Tibial nerve (tissue), 4 donors: ENCODE results near the gene UPK3A. TPM values are rescaled to one million over a fixed set of nuclear protein-coding genes. Genes with fewer than 3 reads are reported as not detected.
"Not testable (repeated sequence)": the region's sequence is repeated elsewhere in the genome, so short reads cannot be mapped to it uniquely, and the experiment has no call there.

Experiments used
- DNase-seq, 2 donors: peaks; one replicate each; pipeline ENCODE4 v3.0.0-alpha.2; 2019; ENCODE audit warnings: low spot score in 2 of 2
- H3K27ac ChIP-seq, 4 donors: fragments of 200-600 bp; sonication (generic) in 3 of 4; one replicate each; pipeline ENCODE4 v1.5.1; 2017 to 2019; ENCODE audit warnings: mild to moderate bottlenecking in 1 of 4
- H3K27me3 ChIP-seq, 2 donors: fragments of 200-600 bp; sonication (generic) in 1 of 2; one replicate each; pipeline versions ENCODE4 v1.5.1 to v1.6.0; 2017 to 2019
- H3K36me3 ChIP-seq, 3 donors: fragments of 200-600 bp; sonication (generic); one replicate each; pipeline ENCODE4 v1.5.1; 2018 to 2019
- H3K4me1 ChIP-seq, 4 donors: fragments of 200-600 bp; sonication (generic) in 3 of 4; one replicate each; pipeline ENCODE4 v1.5.1; 2017 to 2019
- H3K4me3 ChIP-seq, 4 donors: fragments of 200-600 bp; sonication (generic) in 3 of 4; one replicate each; pipeline ENCODE4 v1.5.1; 2017 to 2019; ENCODE audit warnings: mild to moderate bottlenecking in 1 of 4, moderate library complexity in 1 of 4
- H3K9me3 ChIP-seq, 4 donors: fragments of 200-600 bp; sonication (generic) in 3 of 4; one replicate each; pipeline ENCODE4 v1.5.1; 2017 to 2019
- EP300 ChIP-seq, 2 donors: sonication (generic); formaldehyde crosslinking; IDR thresholded peaks; one replicate each; pipeline ENCODE4 v1.6.1; 2017; ENCODE audit warnings: antibody characterized with exemption in 2 of 2, mild to moderate bottlenecking in 1 of 2
- POLR2A ChIP-seq, 2 donors: fragments of 450-650 bp; IDR thresholded peaks; one replicate each; pipeline ENCODE4 v1.6.1; 2017; ENCODE audit warnings: antibody characterized with exemption in 2 of 2, mild to moderate bottlenecking in 2 of 2, moderate library complexity in 2 of 2
- WGBS, 2 donors: methylation state at CpG; one replicate each; pipeline ENCODE4 v1.1.5; 2018; 5-methylcytosine and 5-hydroxymethylcytosine counted together
- total RNA-seq, 4 donors: library from RNA; depleted of rRNA; stranded (reverse); fragments of >200 nt; gene quantifications; one replicate each; pipeline ENCODE4 v1.1.0, GENCODE V29; 2016
- TF ChIP-seq, protein P1 (sequence below), 5 experiments: fragments of 200-600 bp in 3 of 5; fragments of 450-650 bp in 2 of 5; sonication (generic) in 3 of 5; IDR thresholded peaks; one replicate each; pipeline ENCODE4 v1.5.1; 2016 to 2019; ENCODE audit warnings: antibody characterized with exemption in 5 of 5, mild to moderate bottlenecking in 3 of 5, moderate library complexity in 2 of 5

UPK3A gene
- total RNA-seq, 4 donors from 2014 or later: not detected

DNA sequence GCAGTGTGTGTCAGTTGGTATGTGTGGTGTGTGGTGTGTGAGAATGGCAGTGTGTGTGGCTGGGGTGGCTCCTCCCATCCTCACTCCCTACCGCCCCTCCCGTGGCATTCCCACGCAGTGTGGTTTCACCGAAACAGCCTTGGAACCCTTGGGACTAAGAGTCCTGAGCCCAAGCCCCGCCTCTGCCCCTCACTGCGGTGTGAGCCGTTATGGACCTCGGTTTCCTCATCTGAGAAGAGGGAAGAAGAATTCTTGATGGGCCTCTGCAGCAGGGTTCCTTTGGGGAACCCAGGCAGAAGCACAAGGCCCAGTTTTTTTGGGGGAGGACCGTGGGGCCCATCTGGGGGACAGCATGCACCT is 7.2 kb downstream of the UPK3A start:
- no peaks in the 10 kb centered on the region for H3K36me3 ChIP-seq
- no peaks in the 10 kb centered on the region for H3K9me3 ChIP-seq
- peaks cover 0 to 4% (median 0%) of the 10 kb centered on the region in 4 donors for H3K4me1 ChIP-seq
- no peak overlapping the region for H3K4me3 ChIP-seq
- no peak for DNase-seq
- H3K27me3 ChIP-seq: peaks cover 0 to 24% of the 10 kb centered on the region in 2 donors
- TF ChIP-seq POLR2A (IDR thresholded peaks at IDR 0.05): no peak
- no peak overlapping the region for H3K27ac ChIP-seq
- 58 to 65% methylated on average over 9 of the region's 9 CpGs for WGBS, 2 donors

DNA sequence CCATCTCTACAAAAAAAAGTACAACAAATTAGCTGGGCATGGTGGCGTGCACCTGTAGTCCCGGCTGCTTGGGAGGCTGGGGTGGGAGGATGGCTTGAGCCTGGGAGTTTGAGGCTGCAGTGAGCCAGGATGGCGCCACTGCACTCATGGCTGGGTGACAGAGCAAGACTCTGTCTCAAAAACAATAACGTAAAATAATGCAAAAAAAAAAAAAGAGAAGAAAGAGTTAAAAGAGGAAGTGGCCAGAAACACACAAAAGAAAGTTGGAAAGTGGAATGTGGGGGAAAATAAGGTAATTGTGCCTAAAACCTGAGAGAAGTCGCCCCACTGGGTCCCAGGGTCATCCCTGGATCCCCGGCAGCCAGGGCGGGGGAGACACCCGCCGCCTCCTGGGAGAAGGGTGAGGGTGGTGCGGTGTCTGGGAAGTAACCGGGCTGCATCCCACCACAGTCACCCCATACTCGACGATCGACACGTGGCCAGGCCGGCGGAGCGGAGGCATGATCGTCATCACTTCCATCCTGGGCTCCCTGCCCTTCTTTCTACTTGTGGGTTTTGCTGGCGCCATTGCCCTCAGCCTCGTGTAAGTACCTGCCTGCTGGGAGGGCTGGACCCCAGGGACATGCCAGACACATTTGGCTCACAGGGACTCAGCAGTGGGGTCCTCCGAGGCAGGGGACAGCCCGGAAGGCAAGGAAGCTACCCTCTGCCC is 8.1 kb downstream of the UPK3A start:
- TF ChIP-seq, protein P1, sequence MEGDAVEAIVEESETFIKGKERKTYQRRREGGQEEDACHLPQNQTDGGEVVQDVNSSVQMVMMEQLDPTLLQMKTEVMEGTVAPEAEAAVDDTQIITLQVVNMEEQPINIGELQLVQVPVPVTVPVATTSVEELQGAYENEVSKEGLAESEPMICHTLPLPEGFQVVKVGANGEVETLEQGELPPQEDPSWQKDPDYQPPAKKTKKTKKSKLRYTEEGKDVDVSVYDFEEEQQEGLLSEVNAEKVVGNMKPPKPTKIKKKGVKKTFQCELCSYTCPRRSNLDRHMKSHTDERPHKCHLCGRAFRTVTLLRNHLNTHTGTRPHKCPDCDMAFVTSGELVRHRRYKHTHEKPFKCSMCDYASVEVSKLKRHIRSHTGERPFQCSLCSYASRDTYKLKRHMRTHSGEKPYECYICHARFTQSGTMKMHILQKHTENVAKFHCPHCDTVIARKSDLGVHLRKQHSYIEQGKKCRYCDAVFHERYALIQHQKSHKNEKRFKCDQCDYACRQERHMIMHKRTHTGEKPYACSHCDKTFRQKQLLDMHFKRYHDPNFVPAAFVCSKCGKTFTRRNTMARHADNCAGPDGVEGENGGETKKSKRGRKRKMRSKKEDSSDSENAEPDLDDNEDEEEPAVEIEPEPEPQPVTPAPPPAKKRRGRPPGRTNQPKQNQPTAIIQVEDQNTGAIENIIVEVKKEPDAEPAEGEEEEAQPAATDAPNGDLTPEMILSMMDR (IDR thresholded peaks at IDR 0.05): no peak
- TF ChIP-seq POLR2A (IDR thresholded peaks at IDR 0.05) (no peak), EP300 (IDR thresholded peaks at IDR 0.05) (no peak)
- 44 to 48% methylated on average over 23 of the region's 23 CpGs for WGBS, 2 donors
- H3K4me1 ChIP-seq: peaks cover 0 to 4% (median 0%) of the 10 kb centered on the region in 4 donors
- peaks cover 0 to 24% of the 10 kb centered on the region in 2 donors for H3K27me3 ChIP-seq
- no peak overlapping the region for H3K27ac ChIP-seq
- no peak overlapping the region for H3K4me3 ChIP-seq
- H3K9me3 ChIP-seq: no peaks in the 10 kb centered on the region
- DNase-seq: no peak
- H3K36me3 ChIP-seq: no peaks in the 10 kb centered on the region

DNA sequence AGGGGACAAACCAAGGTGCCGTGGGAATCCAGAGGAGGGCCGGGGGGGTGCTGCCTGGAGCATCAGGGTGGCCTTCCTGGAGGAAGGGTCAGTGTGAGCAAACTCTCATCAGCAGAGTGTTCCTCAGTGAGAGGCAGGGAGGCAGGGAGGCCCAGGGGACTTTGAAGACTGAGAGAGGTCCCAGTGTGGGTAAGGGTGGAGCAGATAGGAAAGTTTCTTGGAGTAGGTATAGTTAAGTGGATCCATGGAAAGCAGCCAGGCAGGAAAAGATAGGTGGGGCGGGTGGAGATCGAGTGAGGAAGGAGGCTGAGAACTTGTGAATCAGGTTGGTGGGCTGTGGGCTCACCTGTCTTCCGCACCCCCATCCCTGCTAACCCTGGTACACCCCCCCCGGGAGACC is 9.3 kb downstream of the UPK3A start:
- DNase-seq: no peak
- peaks cover 0 to 19% of the 10 kb centered on the region in 2 donors for H3K27me3 ChIP-seq
- TF ChIP-seq EP300 (IDR thresholded peaks at IDR 0.05) (no peak), POLR2A (IDR thresholded peaks at IDR 0.05) (no peak)
- TF ChIP-seq, protein P1 (IDR thresholded peaks at IDR 0.05): no peak
- H3K27ac ChIP-seq: no peak overlapping the region
- H3K4me1 ChIP-seq: peaks cover 0 to 4% (median 0%) of the 10 kb centered on the region in 4 donors
- H3K9me3 ChIP-seq: no peaks in the 10 kb centered on the region
- WGBS, 2 donors: 78 to 79% methylated on average over 6 of the region's 6 CpGs
- no peak overlapping the region for H3K4me3 ChIP-seq
- no peaks in the 10 kb centered on the region for H3K36me3 ChIP-seq

DNA sequence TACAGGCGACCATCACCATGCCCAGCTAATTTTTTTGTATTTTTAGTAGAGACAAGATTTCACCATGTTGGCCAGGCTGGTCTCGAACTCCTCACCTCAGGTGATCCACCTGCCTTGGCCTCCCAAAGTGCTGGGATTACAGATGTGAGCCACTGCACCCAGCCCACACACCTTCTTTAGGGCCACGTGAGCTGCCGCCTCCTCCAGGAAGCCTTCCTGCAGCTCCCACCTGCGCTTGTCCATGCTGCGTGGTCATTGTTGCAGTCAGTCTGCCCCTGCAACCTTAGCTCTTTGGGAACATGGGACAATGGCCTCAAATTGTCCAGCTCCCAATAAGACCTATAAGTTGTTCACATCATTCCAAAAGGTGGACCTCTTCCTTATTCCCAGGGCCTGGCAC is 10.3 kb downstream of the UPK3A start:
- H3K27me3 ChIP-seq: peaks cover 0 to 19% of the 10 kb centered on the region in 2 donors
- not testable (repeated sequence) for H3K4me3 ChIP-seq, H3K36me3 ChIP-seq, H3K27ac ChIP-seq, DNase-seq, H3K4me1 ChIP-seq, H3K9me3 ChIP-seq
- 85 to 92% methylated on average over 6 of the region's 6 CpGs for WGBS, 2 donors

DNA sequence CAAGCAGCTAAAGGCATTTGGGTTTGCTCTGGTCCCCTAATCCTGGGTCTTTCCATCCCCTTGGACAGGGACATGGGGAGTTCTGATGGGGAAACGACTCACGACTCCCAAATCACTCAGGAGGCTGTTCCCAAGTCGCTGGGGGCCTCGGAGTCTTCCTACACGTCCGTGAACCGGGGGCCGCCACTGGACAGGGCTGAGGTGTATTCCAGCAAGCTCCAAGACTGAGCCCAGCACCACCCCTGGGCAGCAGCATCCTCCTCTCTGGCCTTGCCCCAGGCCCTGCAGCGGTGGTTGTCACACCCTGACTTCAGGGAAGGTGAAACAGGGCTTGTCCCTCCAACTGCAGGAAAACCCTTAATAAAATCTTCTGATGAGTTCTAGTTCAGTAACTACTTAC is 10.7 kb downstream of the UPK3A start:
- Histone ChIP-seq H3K27me3 (peaks cover 0 to 19% of the 10 kb centered on the region in 2 donors), H3K36me3 (no peaks in the 10 kb centered on the region), H3K4me3 (no peak overlapping the region), H3K27ac (no peak overlapping the region), H3K9me3 (no peaks in the 10 kb centered on the region), H3K4me1 (peaks cover 0 to 2% (median 0%) of the 10 kb centered on the region in 4 donors)
- WGBS, 2 donors: 75 to 84% methylated on average over 6 to 9 of the region's 9 CpGs
- TF ChIP-seq, protein P1 (IDR thresholded peaks at IDR 0.05): no peak
- TF ChIP-seq EP300 (IDR thresholded peaks at IDR 0.05): no peak
- TF ChIP-seq POLR2A (IDR thresholded peaks at IDR 0.05): no peak
- DNase-seq: no peak

DNA sequence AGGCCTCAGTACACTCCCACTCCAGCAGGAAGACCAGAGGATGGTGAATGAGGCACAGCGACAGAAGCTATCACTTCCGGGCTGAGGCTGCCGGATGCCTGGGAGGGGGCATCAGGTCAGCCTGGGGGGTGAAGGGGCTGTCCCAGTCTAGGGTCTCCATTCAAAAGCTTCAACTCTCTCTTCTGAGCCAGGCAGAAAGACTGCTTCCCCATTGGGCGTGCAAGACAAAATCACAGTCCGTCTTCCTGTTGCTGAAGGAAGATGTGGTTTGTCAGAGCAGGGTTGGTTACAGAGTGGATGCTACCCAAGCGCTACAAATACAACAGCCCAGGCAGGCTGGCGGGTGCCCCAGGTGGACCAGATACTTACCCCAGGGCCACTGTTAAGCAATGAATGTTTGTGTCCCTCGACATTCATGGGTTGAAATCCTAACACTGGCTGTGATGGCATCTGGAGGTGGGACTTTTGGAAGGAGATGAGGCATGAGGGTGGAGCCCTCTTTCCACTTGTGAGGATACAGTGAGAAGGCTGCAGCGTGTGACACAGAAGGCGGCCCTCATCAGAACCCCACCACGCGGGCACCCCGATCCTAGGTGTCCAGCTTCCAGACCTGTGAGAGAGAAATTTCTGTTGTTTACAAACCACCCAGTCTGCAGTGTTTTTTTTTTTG is 12.0 kb downstream of the UPK3A start:
- WGBS, 2 donors: 57 to 70% methylated on average over 11 to 13 of the region's 13 CpGs
- H3K4me3 ChIP-seq: no peak overlapping the region
- H3K9me3 ChIP-seq: no peaks in the 10 kb centered on the region
- no peak overlapping the region for H3K27ac ChIP-seq
- TF ChIP-seq, protein P1 (IDR thresholded peaks at IDR 0.05): no peak
- no peak for TF ChIP-seq EP300 (IDR thresholded peaks at IDR 0.05)
- no peak for TF ChIP-seq POLR2A (IDR thresholded peaks at IDR 0.05)
- no peaks in the 10 kb centered on the region for H3K36me3 ChIP-seq
- no peaks in the 10 kb centered on the region for H3K4me1 ChIP-seq
- no peak for DNase-seq
- peaks cover 0 to 12% of the 10 kb centered on the region in 2 donors for H3K27me3 ChIP-seq
